GM20431 (cell line): ENCODE data around the gene TIMP4.

ENCODE experiments used
- in situ Hi-C: fragments of 300-500 bp; cut with MseI, MboI; formaldehyde crosslinking; loops from one replicate; pipeline ENCODE4 v1.15.0; 2020; ENCODE audit warnings: low sequenced_read_pairs; ENCODE audit not compliant: unreplicated experiment

The TIMP4 gene

DNA sequence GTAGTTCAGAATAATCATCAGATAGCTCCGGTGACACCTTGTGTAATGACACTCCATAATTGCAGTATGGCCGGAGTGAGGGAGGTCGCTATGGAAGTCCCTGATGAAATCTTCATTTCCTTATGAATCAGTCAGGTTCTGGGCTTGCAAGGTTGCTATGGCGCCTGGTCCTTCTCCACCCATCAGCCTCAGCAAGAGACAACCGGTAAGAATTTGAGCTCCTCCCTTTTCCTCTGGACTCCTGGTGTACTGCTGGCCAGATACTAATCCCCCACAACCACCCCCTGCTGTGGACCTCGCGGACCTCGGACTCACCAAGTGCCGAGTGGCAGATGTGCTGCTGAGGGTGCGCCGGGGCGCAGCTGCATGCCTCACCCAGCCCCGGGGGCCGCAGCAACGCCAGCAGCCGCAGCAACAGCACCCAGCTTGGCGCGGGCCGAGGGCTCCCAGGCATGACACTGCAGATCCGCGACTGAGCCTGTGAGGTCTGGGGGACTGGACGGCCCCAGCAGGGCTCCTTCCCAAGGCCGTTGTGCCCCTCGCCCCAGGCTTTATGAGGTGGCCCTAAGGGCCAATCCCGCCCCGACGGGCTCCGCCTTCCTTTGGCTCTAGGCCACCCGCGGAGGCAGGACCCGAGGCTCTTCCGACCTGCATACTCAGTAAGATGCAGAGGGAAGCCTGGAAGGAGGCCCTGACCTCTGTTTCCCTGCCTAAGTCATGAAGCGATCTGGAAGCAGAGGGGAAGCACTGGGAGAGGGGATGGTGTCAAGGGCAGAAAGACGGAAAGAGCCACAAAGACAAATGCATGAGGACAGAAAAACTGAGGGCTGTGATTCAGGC is at the start of gene TIMP4:
Gene TIMP4 (minus strand): TSS at position 526 of the 840 bp plus-strand sequence. CDS start 72 bp downstream, at position 454.
- in situ Hi-C loops: no loop called here

DNA sequence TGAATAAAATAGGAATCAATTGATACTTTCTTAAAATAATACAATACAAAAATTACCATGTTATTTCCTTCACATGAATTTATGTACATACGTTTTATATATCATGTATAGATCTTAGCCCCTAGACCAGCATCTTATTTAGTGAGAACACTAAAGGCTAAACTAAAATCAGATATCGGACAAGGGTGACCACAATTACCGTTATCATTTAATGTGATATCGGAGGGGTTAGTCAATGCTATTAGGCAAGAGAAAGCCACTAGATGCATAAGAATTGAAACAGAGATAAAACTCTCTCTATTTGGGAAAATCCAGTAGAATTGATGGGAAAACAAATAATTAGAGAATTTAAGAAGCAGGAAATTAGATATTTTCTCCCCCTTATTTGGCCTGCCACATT is 46.5 kb upstream of the TIMP4 start:
- in situ Hi-C loops: no loop called here

DNA sequence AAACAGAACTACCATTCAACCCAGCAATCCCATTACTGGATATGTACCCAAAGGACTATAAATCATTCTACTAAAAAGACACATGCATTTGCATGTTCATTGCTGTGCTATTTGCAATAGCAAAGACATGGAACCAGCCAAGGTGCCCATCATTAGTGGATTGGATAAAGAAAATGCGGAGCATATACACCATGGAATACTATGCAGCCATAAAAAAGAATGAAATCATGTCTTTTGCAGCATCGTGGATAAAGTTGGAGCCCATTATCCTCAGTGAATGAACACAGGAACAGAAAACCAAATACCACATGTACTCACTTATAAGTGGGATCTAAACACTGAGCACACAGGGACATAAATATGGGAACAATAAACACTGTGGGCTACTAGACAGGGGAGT is 43.1 kb upstream of the TIMP4 start:
- in situ Hi-C loops: no loop called here

DNA sequence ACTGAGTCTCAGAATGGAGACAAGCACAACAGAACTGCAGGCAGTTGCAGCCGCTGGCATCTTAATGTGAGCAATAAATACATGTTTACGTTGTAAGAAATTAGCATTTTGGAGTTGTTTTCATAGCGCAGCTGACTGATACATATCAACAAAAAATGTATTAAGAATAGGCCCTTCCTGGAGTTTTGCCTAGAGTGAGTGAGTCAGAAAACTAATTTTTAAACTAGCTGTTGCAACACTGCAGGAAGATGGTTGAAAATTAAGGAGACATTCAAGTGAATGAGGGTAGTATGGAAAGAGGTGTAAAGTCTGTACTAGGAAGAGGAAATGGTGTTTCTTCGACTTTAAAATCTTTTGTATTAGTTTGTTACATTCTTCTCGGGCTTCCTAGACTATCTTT is 39.6 kb upstream of the TIMP4 start:
- in situ Hi-C loops: no loop called here

DNA sequence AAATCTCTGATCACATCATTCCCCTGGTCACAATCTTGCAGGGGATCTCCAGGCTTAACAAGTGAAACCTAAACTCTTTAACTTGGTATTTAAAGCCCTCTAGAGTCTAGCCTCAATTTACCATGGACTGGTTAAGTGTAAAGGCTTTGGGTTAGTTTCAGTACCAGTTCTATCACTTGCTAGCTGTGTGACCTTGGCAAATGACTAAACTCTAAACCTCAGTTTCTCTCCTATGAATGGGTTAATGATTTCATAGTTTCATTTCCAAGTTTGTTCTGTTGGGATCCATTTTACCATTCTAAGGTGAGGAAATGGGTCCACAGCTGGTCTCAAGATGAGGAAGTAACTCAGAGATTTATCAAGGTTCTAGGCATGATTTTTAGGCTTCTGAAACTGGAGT is 38.8 kb upstream of the TIMP4 start:
- in situ Hi-C loops: no loop called here

DNA sequence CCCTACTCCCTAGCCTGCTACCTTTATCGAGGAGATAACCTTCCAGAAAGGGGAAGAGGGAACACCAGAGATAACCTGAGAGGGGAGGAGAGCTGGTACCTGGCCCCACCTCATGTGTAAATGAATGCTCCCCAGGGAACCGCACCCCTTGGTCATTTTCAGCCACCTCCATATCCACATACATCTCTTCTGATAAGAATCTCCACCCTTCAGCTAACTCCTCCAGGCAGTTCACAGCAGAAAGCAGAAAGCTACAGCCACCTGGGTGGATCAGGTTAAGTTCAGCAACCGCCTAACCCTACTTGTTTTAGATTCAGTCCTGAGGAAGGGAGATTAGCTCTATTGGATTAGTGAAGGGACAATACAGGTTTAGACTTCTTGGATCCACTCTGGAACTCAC is 38.0 kb upstream of the TIMP4 start:
- in situ Hi-C loops: no loop called here

DNA sequence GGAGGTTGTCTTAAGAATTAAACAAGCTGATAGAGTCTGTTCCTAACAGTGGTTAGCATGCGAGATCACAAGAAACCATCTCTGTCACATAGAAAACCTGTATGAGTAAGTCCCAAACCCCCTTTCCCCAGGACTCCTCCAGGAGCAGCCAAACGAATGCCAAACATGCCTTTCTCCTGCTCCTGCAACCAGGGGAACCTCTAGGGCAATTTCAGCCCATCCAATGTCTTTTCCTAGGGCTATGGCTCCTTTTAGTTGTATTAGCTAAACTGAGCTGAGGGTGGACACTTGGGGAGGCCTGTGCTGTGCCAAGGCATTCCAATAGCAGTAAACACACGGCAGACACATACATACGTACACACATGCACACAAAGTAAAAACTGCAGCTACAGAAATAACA is 36.5 kb upstream of the TIMP4 start:
- in situ Hi-C loops: no loop called here

DNA sequence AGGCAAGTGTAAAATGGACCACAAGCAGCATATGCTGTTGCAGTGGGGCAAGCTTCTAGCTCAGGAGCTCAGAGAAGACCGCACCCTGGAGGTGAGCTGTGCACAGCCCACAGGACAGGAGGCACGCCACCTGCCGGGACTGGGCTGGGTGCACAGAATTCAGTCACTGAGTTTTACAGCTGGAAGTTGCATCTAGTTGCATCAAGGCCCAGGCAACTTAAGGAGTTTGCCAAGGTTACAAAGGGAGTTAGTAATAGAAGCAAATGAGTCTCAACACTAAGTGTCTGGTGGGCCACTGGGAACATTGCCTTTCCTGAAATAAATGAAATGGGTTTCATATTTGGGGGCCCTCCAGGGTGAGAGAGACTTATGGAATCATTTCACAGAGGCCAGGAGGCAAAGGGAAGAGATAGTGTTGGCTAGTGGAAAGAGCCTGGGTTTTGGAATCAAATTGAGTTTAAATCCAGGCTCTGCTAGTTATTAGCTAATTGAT is 36.0 kb upstream of the TIMP4 start:
- in situ Hi-C loops: no loop called here

DNA sequence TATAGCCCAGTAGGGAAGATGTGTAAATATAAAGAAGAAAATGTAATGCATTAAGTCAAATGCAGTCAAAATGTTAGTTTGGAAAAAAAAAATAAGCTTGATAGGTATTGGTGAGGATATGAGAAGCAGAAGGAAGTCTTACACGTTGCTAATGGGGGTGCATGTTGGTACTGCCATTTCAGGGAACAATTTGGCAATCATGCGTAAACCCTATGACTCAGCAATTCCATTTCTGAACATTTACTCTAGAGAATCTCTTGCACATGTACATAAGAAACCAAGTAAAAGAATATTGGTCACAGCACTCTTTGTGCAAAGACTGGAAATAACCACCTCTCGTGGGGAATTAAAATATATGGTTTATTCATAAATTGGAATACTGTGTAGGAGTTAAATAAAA is 35.5 kb upstream of the TIMP4 start:
- in situ Hi-C loops: no loop called here

DNA sequence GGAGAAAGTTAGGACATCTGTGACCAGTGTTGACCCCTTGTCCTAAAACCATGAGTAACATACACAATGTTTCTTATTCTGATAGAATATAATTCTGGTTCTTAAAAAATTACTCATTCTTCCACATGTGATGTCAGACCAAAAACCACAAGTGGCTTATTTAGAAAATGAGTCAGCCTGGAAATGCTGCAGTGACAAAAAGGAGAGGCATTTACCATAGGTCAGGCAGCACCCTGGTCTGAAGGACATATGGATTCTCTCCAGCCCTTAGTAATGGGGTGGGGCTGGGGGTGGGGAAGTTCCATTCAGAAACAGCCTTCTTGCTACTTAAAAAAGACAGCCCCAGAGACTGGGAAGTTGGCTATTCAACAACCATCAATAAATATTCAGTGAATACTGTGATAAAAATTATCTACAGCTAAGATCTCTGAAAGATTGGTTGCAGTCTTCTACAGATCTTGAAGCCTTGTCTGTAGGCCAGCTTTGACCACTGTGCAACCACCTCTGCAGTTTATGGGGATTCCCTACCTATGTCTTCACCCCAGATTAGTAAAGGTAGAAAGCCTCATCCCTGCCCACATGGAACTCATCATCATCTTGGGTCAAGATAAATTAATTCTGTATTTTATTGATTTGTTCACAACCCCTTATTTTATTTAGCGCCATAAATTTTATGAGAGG is 34.9 kb upstream of the TIMP4 start:
- in situ Hi-C loops: no loop called here

DNA sequence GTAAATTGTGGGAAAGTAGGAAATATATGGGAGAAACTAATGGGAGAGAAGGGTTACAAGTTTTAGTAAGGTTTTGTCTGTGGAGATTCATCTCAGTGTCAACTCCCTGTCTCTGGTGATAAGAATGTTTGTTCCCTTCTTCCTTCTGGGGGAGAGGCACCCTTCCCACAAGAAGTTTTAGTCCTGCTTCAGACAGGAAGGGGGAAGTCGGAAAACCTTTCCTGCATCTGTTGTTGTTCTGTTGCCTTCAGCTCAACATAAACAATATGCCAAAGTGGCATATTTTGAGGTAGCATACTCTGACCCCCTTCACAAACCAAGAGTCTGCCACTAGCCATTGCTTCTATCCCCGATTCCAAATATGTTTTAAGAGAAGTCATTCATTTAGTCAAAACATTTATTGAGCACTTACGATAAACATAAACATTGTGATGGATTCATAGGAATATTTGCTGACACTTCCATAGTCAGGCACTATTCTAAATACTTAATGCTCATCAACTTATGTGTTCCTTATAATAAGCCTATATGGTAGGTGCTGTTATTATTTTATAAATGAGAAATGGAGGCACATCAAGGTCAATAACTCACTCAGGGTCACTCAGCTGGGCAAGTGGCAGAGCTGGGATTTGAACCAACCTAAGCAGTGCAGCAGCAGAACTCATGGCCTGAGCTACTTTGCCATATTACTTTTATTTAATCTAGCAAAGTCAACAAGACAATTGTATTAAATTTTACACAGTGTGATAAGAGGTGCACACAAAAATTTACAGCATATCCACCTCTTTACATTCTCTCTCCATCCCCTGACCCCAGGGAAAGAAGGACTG is 34.2 kb upstream of the TIMP4 start:
- in situ Hi-C loops: no loop called here

DNA sequence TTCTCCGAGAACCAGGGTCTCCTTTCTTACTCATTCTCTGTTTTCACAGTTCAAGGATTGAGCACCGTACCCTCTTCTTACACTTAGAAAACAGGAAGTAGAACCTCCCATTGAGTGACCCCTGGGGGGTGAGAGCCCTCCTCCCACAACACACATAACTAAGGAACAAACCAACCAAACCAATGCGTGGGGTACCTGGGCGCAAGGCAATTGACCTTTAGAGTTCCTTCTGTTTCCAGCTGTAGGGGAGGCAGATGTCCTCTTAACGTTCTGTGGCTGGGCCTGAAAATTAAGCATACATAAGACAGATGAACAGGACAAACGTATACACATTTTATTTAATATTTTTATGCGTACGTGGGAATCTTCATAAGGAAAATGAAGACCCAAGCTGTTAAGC is 33.5 kb upstream of the TIMP4 start:
- in situ Hi-C loops: no loop called here

DNA sequence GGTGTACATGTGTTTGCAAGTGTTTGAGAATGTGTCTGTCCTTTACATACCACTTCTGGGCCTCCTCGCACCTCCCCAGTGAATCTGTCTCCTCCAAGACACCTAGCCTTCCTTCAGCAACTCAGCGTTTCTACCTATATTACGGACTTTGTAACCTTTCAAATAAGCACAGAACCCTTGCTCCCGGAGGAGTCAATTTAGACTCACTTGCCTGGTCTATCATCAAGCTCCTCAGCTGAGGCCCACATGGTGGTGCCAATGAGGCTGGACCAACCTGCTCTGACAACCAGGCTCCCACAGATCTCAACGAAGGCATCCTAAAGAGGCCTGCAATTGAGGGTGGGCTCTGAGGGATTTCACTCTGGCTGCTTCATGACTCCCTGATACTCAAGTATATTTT is 32.8 kb upstream of the TIMP4 start:
- in situ Hi-C loops: no loop called here

DNA sequence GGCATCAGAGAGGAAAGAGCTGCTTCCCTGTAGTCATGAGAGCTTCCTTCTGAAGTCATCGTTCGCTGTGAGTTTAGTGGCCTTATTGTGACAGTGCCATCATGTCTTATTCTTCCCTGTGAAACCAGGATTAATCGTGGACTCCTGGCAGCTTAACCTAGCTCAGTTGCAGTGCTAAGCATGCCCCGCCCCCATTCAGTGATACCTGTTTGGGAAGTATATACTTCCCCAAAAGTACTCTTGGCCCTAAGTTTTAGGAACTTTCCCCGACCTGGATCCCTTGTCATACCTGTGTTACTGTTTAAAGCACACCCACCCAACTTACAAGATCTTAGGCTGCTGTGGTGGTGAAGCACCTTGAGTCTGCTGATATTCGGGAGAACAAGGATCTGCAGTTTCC is 32.1 kb upstream of the TIMP4 start:
- in situ Hi-C loops: no loop called here

DNA sequence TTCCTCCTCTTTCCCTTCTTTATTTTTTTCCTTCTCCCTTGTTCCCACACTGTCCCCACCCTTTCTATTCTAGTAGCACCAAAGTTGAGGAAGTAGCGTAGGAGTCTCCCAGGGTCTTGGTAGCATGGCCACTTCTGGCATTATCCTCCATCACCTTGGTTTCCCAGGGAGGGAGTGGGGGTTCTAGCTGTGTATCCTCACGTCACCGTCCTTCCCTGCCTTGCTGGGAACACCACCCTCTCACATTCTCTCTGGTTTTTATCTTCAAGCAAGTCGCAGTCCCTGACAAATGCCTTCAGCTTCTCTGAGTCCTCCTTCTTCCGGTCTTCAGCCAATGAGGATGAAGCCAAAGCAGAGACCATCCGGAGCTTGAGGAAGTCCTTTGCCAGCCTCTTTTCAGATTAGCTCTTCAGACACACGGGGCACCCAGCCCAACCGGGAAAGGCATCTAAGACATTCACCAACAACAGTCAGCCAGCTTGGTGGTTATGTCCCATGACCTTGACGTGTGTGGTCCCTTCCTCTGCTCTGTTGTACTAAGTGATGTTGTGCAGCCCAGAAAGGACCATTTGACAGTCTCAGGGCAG is 31.6 kb upstream of the TIMP4 start:
- in situ Hi-C loops: no loop called here

DNA sequence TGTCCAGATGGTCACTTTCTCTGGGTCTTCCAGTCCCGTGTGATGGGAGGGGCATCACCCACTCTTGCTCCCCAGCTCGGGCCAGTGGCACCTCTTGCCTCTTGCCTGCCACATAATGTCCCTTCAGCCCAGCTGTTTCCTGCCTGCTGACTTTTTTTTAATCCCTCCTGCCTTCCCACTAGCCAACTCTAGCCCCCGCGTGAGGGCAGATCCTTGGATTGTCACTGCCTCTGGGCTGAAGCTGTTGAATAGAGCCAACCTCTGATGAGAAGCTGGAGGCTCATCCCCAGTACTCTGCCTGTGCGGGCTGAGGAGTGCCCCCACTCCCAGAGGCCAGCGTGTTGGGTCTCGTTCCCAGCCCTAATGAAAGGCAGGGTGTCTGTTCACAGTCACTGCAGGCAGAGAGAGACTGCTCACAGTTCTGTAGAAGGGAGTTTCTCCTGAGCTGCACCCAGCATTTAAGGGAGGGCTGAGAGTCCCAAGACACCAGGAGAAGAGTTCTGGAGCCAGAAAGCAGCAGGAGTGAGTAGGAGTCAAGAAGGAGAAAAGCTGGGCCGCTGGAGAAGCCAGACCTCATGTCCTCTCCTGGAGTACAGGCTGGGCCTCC is 30.1 kb upstream of the TIMP4 start:
- in situ Hi-C loops: loop anchor here (10.0 kb wide), 1 partner anchor 54 kb away; no protein-coding TSS in a partner anchor

DNA sequence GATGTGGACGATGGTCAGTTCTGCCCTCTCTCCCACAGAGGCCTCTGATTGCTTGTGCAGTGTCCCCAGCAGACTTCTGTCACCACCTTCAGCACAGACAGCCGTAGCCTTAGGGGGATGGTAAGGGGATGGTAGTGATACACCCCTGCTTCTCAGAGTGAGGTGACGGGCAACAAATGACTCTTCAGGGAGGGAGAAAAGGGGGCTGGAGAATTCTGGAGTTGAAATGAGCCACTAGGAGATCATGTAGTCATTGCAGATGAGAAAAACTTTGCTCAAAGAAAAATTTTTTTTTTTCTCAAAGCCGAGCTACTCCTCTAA is 29.6 kb upstream of the TIMP4 start:
- in situ Hi-C loops: loop anchor here (10.0 kb wide), 1 partner anchor 53 kb away; no protein-coding TSS in a partner anchor

DNA sequence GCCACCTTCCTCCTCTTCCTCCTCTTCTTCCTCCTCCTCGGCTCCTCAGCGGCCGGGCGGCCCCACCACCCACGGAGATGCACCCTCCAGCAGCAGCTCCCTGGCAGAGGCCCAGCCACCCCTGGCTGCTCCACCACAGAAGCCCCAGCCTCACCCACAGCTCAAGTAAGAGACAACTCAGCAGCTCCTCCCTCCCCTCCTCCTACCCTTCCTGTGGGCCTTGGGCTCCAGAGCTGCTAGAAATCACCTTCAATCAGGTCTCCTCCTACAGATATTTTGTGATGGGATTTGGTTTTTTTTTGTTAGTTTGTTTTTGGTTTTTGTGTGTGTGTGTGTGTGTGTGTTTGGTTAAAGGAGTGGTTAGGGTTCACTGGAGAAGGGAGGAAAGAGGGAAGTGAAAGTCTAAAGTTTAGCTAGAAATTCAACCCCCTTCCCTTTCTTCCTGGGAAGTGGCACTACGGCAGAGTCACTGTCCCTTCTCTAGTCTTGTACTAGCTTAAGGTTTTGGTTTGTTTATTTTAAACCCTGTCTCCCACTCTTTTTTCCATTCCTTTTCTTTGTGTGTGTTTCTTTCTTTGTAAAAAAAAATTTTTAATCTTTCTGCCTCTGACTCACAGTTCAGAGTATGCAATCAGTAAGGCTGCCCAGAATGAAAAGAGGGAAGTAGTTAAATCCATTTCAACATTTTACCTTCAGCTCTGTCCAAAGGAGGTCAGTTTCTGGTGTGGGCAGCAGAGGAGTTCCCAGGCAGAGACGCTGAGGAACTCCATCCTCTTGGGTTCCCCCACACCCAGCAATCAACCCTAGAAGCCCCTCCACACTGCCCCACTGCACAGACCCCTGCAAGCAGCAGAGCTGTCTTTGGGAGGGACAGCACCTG is 29.0 kb upstream of the TIMP4 start:
- in situ Hi-C loops: loop anchor here (10.0 kb wide), 1 partner anchor 53 kb away; no protein-coding TSS in a partner anchor
